GM12874 (cell line): ENCODE measurements around the gene ODF2.

ENCODE experiments used
- TF ChIP-seq, protein P1 (sequence below): IDR thresholded peaks from 2 replicates; pipeline ENCODE4 v1.5.1; 2011; ENCODE audit warnings: low read depth, mild to moderate bottlenecking, control low read depth, low read length, moderate library complexity; ENCODE audit not compliant: insufficient read depth

Gene ODF2

GRCh38 chr9:128532581-128532980 is 76.8 kb downstream of the ODF2 start:
- TF ChIP-seq, protein P1, sequence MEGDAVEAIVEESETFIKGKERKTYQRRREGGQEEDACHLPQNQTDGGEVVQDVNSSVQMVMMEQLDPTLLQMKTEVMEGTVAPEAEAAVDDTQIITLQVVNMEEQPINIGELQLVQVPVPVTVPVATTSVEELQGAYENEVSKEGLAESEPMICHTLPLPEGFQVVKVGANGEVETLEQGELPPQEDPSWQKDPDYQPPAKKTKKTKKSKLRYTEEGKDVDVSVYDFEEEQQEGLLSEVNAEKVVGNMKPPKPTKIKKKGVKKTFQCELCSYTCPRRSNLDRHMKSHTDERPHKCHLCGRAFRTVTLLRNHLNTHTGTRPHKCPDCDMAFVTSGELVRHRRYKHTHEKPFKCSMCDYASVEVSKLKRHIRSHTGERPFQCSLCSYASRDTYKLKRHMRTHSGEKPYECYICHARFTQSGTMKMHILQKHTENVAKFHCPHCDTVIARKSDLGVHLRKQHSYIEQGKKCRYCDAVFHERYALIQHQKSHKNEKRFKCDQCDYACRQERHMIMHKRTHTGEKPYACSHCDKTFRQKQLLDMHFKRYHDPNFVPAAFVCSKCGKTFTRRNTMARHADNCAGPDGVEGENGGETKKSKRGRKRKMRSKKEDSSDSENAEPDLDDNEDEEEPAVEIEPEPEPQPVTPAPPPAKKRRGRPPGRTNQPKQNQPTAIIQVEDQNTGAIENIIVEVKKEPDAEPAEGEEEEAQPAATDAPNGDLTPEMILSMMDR = no peak

DNA sequence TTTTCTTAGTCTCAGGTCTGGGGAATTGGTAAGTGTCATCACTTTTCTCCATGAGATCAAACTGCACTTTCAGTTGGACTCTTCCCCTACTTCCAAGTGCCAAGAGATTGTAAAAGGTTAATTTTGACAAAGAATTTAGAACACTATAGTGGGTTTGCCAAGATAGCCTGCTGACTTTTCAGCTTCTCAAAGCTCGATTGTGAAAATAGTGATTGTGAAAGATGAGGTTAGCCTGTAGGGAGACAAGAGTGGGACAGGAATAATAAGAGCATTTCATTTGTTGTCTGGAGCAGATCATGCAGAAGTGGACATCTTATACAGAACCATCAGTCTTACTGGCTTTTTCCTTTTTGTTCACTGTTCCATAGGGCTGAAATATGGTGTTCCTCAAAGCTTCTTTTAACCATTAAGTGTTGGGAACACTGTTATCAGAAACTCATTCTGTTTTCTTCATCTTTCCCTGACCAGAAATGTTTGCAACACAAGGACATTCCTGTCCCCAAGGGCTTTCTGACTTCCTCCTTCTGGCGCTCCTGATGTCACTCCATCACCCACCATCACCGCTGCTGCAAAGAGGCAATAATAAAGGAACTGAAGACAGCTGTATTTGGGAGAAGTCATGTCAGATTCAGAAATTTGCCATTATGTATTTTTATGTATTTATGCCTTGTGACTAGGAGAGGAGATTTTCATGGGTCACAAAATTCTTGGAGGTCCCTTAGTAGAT is 85.0 kb downstream of the ODF2 start:
- TF ChIP-seq, protein P1 = no peak

DNA sequence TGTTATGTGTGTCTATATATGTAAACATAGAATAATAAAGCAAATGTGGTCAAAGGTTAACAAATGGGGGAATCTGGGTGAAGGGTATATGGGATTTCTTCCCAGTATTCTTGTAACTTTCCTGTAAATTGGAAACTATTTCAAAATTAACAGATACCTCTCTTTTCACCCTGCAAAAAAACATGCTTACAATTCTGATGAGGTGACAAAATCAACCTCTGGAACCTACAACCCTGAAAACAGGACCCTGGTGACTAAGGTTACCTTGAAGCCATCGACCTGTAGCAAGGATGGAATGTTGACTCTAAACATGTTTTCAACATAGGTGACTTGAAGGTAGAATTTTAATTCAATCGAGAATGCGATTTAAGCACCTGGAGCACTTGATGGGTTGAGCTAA is 90.7 kb downstream of the ODF2 start:
- TF ChIP-seq, protein P1 = no peak

GRCh38 chr9:128548876-128549275 is 93.1 kb downstream of the ODF2 start:
- TF ChIP-seq, protein P1 = no peak

DNA sequence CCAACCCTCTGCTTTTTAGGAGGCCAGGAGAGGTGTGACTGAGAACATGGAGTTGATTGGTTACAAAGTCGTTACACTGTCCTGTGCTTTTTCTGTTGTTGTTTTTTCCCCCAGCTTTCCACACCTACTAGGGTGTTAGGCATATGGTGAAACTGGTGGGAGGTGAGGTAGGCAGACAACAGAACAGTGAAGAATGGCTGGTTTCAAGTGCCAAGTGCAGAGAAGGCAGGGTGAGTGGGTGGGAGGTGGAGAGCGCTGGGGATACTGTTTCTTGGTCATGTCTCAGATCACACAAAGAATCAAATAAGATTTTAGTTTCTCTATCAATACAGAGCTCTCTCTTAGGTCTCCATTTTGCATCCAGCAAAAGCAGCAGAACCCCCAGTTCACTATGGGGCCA is 94.4 kb downstream of the ODF2 start:
- TF ChIP-seq, protein P1 = no peak
